ENCODE results near the gene CRKL. TPM values are rescaled to one million over a fixed set of nuclear protein-coding genes. Genes with fewer than 3 reads are reported as not detected.

The CRKL gene
- total and polyA plus RNA-seq, 9 donors: 36.4 to 56.8 (median 45.2) TPM

Other genes with a start within 250 kb of the CRKL start
- gene SERPIND1, start 143.3 kb upstream of the CRKL start, total RNA-seq: 0.09 TPM
- gene SERPIND1, start 143.3 kb upstream of the CRKL start, polyA plus RNA-seq (ENCODE audit: insufficient read depth in 1 of 8, insufficient read length in 8 of 8, low replicate concordance in 1 of 8): 1 to 10 TPM in 1 of 8 donors, under 1 TPM in 4, not detected in 3; 0.05 to 1.5 (median 0.13) TPM
- gene PI4KA, start 58.6 kb upstream of the CRKL start, total RNA-seq: 21.1 TPM
- gene PI4KA, start 58.6 kb upstream of the CRKL start, polyA plus RNA-seq (ENCODE audit: insufficient read depth in 1 of 8, insufficient read length in 8 of 8, low replicate concordance in 1 of 8): 10 to 100 TPM; 30.7 to 48.1 (median 36.1) TPM
- gene SNAP29, start 58.4 kb upstream of the CRKL start, total RNA-seq: 10.9 TPM
- 10 to 100 TPM; 19.5 to 26.6 (median 23.0) TPM for gene SNAP29, start 58.4 kb upstream of the CRKL start, polyA plus RNA-seq (ENCODE audit: insufficient read depth in 1 of 8, insufficient read length in 8 of 8, low replicate concordance in 1 of 8)
- gene AIFM3, start 49.8 kb downstream of the CRKL start, total RNA-seq: 0.35 TPM
- gene AIFM3, start 49.8 kb downstream of the CRKL start, polyA plus RNA-seq (ENCODE audit: insufficient read depth in 1 of 8, insufficient read length in 8 of 8, low replicate concordance in 1 of 8): under 1 TPM in 7 of 8 donors, not detected in 1; 0.14 to 0.66 (median 0.37) TPM
- gene LZTR1, start 64.9 kb downstream of the CRKL start, total RNA-seq: 34.2 TPM
- 10 to 100 TPM; 27.7 to 42.2 (median 36.2) TPM for gene LZTR1, start 64.9 kb downstream of the CRKL start, polyA plus RNA-seq (ENCODE audit: insufficient read depth in 1 of 8, insufficient read length in 8 of 8, low replicate concordance in 1 of 8)
- 20.9 TPM for gene THAP7, start 84.7 kb downstream of the CRKL start, total RNA-seq
- 10 to 100 TPM; 18.8 to 22.1 (median 19.9) TPM for gene THAP7, start 84.7 kb downstream of the CRKL start, polyA plus RNA-seq (ENCODE audit: insufficient read depth in 1 of 8, insufficient read length in 8 of 8, low replicate concordance in 1 of 8)
- gene P2RX6, start 97.8 kb downstream of the CRKL start, total RNA-seq: 19.8 TPM
- 10 to 100 TPM; 15.3 to 29.6 (median 22.8) TPM for gene P2RX6, start 97.8 kb downstream of the CRKL start, polyA plus RNA-seq (ENCODE audit: insufficient read depth in 1 of 8, insufficient read length in 8 of 8, low replicate concordance in 1 of 8)
- 0.13 TPM for gene SLC7A4, start 115.2 kb downstream of the CRKL start, total RNA-seq
- 1 to 10 TPM in 2 of 8 donors, under 1 TPM in 6; 0.49 to 2.5 (median 0.93) TPM for gene SLC7A4, start 115.2 kb downstream of the CRKL start, polyA plus RNA-seq (ENCODE audit: insufficient read depth in 1 of 8, insufficient read length in 8 of 8, low replicate concordance in 1 of 8)
- 0.09 TPM for gene LRRC74B, start 128.5 kb downstream of the CRKL start, total RNA-seq
- under 1 TPM in 5 of 8 donors, not detected in 3; 0.13 to 0.34 (median 0.16) TPM for gene LRRC74B, start 128.5 kb downstream of the CRKL start, polyA plus RNA-seq (ENCODE audit: insufficient read depth in 1 of 8, insufficient read length in 8 of 8, low replicate concordance in 1 of 8)

Measured in muscle of leg (tissue), 9 donors.